Renal cortex interstitium (tissue), 11 donors: ENCODE data around the gene FSCN2. TPM values are rescaled to one million over a fixed set of nuclear protein-coding genes. Genes with fewer than 3 reads are reported as not detected.

Source experiments
- DNase-seq, 11 donors: peaks; one replicate each; pipeline ENCODE4 v3.0.0-alpha.2; 2013; ENCODE audit warnings: low read depth in 9 of 11, low spot score in 4 of 11; ENCODE audit errors: extremely low read depth in 1 of 11
- polyA plus RNA-seq, 3 donors: library from polyadenylated mRNA; unstranded; fragments of 120-200 nt; gene quantifications; one replicate each; pipeline ENCODE4 v1.2.1, GENCODE V29; 2013; ENCODE audit not compliant: insufficient read length in 3 of 3

Gene FSCN2
- polyA plus RNA-seq, 3 donors, result 1.2 to 2.4 (median 1.6) TPM

- no peak for DNase-seq
Observed at GRCh38 chr17:81547614-81547982, 19.4 kb downstream of the FSCN2 start.

DNA sequence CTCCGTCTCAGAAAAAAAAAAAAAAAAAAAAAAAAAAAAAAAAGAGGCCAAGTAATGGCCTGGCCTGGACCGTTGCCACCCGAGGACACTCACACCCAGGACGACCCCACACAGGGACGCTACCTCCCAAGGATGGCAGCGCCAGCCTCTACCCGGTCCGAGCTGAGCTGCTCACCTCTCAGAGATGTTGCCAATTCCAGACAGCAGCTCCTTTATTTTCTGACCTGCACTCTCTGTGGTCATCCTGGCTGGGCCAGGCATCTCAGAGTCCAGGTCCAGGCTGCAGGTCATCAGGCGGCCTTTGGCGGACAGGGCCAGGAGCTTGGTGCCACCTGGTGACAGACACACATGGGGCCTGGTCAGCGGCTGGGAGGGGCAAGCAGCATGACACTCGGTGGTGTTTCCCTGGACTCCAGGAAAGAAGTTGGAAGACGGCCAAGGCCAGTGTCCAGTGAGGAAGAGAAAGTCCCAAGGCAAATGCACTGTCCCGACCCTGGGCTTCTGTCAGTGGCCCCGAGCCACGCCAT lies 20.9 kb downstream of the FSCN2 start:
- no peak for DNase-seq

DNA sequence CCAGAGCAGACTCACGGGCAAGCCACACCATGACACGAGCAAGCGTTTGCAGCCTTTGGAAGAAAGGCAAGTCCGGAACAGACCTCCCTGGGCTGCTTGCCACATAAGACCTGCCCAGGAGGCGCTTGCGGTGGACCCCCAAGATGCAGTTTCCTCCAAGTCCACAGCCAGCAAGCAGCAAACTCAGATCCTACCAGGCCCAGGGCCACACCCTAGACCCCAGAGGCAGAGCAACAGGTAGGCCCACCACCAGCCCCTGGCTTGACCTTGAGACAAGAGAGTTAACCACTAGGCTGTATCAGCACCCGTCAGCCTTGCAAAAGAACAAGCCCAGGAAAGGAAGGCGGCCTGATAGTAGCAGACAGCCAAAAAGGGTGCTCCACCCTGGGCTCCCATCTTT lies 21.6 kb downstream of the FSCN2 start:
- DNase-seq, result no peak

DNA sequence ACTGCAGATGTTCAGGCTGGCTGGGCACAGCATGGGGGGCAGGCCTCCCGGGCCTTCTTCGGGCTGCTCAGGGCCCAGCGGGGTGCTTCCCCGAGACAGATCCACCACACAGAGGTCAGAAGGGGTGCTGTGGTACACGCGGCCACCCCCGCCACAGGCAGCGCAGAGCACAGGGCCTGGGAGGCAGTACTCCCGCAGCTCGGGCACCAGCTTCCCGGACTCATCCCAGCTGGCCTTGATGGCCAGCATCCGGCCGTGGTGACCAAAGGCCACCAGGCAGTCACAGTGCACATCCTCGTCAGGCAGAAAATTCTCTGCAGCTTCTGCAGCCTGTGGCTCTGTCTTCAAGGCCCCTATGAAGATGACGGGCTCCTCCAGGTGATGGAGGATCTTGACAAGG lies 22.1 kb downstream of the FSCN2 start:
- DNase-seq, result no peak

- no peak for DNase-seq
Observed at GRCh38 chr17:81550830-81551457, 22.8 kb downstream of the FSCN2 start.

- DNase-seq, result no peak
Observed at GRCh38 chr17:81551458-81552243, 23.5 kb downstream of the FSCN2 start.

DNA sequence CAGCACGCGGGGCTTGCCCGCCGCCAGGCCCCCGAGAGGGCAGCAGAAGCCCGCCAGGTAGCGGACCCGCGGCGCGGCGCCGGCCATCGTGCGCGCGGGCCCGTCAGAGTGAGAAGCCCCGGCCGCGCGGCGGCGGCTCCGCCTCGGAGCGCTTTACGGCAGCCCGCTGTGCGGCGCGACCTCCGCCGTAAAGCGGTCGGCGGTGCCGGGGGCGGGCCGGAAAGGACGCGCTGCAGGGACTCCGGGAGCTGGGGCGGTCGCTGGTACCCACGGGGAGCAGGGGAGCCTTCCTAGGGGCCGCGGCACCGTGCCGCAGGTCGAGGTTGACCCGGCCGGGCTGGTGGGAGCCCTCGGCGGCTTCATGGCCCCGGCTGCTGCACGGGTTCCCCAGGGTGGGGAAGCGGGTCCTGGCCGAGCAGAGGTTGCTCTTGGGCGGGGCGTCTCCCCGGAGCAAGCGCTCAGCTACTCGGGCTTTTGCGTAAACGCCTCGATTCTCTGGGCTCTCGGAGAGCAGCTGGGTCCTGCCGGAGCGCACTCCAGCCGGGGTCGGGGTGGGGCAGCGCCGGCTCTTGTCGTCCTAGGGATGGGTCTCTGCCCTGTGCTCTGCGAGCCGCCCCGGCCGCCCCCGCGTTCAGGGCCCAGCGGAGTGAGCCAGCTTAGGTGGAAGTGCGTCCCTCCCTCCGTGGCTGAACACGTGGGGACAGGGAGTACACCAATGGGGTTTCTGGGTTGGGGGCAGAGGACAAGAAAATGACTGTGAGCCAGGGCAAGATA lies 24.3 kb downstream of the FSCN2 start, which contains the start of gene FAAP100:
FAAP100 (minus strand) TSS at position 110 of the 774 bp plus-strand sequence; CDS start at position 87, 23 bp downstream.
- peak in 7 of 11 donors; percentile 53 to 79 (median 76) for DNase-seq

DNA sequence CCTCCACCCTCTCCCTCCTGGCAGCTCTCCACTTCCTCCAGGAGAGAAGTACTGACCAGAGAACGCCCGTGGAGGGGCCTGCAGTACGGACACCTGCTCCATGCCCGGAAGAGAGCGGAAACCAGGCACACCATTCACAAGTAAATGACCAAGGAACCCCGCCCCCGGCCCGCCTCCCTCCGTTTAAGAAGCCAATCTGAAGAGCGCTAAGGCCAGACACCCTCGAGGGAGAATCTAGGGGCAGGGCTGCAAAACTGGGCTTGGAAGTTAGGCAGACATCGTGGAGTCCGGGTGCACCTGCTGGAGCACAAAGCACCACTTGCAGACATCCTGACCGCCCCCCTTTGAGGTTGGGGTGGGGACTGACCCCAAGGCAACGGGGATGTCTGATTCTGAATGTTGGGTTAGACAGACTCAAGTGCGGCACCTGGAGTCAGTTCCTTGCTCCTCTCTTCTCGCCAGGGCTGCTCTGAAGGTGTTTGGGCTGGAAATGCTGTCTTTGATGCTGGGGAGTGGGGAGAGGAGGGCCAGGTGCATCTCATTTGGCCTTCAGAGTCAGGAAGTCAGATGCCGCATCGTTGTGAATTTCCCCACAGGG lies 24.9 kb downstream of the FSCN2 start:
- DNase-seq, result peak in 5 of 11 donors; percentile 48 to 69 (median 57)

DNA sequence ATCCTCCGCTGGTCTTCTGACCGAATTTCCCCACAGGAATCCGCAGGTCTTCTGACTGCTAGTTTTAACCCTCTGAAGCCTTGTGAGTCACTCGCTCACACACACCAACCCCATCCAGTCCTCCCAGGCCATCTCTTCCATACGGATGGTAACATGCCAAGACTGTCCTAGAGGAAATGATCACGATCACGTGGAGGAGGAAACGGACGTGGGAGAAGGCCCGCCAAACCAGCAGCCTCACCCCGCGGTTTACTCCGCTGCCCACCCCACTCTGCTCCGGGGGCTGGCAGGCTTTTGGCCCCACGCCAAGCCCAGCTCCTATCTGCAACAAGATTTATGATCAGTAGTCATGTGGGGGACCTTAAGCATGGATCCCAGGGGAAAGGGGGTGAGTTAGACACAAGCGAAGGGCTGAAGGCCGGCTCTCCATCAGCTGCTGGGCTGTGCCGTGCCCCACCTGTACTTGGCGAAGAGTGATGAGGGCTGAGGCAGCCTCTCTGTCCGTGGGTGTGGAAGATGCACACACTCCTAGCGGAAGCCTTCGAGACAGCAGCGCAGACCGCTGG lies 25.5 kb downstream of the FSCN2 start:
- DNase-seq, result no peak

DNA sequence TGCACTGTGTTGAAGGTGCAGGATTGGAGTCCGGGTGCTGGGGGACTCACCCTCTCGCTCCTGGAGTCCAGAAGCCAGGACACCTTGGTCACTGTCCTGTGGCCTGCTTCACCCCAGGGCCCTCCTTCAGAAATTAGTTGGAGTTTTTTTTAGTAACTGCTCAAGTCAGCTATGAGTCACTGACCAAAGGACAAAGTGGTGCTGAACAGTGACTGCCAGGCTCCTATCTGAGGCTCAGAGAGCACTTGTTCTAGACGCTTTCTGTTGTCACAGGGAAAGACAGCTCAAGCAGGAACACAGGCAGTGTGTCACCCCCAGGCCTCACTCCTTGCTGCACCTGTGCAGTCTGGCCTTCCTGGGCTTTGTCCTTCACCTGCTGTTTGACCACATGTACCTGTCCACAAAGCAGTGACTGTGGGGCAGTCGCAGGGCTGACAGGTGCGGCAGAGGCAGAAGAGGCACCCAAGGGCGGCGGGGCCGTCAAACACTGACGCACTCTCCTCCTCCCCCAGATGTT lies 28.1 kb downstream of the FSCN2 start:
- no peak for DNase-seq

DNA sequence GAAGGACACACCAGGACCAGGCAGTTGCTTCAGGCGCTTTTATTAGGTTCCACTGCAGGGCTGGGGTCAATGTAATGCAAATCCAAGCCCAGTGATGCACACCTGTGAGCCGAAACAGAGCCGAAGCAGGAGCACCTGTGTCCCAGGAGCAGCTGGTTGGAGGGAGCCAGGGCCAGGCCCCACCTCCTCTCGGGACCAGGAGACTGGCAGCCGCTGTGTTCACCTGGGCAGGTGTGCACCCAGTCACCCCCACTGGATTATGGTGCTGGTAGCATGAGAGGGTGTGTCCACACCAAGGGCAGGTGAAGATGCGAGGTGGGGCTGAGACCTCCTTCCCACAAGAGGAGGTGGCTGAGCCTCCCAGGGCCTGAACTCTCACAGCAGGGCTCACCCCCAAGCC lies 28.7 kb downstream of the FSCN2 start:
- no peak for DNase-seq

DNA sequence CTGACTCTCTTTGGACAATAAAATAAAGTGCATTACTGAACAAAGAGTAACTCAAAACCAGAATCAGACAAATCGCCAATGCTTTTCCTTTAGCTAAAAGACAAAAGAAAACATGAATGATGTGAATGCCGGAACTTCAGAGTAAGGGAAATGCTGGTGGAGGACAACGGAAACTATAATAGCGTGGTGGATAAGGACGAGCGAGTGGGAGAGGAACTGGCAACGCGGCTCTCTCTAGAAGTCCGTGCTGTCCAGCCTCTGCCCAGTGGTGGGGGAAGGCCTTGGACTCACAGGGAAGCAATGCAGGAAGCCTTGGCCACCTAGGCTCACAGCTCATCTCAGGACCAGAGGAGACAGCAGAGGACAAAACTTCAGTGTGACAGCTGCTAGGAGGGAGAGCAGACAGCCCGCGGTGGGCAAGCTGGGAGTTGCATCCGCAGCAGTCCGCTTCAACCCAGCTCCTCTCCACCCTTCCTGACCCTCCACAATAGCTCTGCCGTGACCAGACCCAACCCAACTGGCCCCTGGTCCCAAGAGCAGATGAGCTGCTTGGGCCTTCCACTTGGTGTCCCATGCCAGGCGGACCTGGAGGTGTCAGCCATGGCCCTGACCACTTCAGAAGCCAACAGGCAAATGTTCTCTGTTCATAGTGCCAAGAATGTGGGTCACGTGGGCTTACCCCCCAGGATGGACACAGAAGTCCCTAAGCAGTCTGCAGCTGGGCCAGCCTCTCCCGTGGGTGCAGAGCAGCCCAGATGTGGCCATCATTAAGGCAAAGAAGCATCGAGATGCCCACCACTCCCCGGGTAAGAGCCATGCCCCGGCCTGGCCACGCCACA lies 29.3 kb downstream of the FSCN2 start:
- no peak for DNase-seq

DNA sequence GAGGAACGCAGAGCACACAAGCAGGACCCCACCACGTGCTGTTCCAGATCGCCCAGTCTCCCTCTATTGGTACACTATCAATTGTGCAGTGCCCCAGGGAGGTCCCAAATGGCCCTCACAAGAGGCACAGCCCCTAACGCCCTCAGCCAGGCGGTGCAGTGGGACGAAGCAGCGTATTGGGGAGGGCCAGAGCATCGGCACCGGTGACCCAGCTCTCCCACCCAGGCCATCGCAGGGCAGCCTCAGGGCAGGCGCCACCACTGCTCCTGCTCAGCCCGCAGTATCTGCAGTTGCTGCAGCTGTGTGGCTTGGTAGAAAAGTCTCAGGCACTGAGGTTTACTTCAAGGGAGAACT lies 29.9 kb downstream of the FSCN2 start:
- no peak for DNase-seq

- no peak for DNase-seq
Observed at GRCh38 chr17:81558941-81559806, 31.0 kb downstream of the FSCN2 start.

DNA sequence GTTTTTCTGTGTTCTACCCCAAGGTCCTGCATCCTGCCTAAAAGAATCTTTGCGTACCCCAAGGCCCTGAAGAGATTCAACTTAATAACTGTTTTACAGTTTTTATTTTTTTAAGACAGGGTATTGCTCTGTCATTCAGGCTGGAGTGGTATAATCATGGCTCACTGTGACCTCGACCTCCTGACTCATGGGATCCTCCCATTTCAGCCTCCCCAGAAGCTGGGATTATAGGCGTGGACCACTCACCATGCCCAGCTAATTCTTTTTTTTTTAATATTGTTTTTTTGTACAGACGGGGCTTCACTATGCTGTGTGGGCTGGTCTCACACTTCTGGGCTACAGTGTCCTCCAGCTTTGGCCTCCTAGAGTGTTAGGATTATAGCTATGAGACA lies 33.3 kb downstream of the FSCN2 start:
- no peak for DNase-seq

DNA sequence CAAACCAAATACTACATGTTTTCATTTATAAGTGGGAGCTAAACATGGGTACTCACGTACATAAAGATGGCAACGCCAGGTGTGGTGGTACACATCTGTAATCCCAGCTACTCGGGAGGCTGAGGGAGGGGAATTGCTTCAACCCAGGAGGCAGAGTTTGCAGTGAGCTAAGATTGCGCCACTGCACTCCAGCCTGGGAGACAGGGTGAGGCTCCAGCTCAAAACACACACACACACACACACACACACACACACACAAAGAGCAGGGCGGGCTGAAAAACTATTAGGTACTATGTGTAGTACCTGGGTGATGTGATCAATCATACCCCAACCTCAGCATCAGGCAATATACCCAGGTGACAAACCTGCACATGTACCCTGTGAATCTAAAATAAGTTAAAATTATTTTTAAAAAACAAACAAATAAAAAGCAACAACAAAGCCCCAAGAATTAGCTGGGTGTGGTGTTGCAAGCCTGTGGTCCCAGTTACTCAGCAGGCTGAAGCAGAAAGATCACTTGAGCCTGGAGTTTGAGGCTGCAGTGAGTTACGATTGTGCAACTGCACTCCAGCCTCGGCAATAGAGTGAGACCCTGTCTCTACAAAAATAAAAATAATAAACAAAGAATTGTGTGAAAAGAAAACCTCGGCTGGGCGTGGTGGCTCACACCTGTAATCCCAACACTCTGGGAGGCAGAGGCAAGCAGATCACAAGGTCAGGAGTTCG lies 35.8 kb downstream of the FSCN2 start:
- DNase-seq, result no peak

GRCh38 chr17:81564778-81565177 lies 36.6 kb downstream of the FSCN2 start:
- DNase-seq, result no peak
